Putamen (tissue), 1 donor: ENCODE results near the gene IGFALS.

Experiments
- DNase-seq: peaks from one replicate; pipeline ENCODE4 v3.0.0-alpha.2; 2016; ENCODE audit warnings: low spot score

IGFALS gene

DNA sequence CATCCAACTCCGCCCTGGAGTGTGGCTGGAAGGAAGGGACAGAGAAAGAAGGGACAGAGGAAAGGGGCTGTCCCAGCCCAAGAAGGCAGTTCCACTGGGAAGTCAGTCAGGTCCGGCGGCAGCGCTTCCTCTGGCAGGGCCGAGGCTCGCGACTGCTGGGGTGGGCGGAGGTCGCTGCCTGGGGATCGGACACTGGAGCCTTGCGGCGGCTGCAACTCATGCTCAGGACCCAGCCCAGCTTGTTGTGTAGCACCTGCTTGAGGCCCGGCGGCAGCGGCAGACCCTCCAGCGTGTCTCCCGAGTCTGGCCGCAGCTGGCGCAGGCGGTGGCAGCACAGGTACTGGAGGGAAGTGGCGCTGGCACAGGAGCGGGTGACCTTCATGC lies 16.5 kb downstream of the IGFALS start:
- DNase-seq: no peak

- no peak for DNase-seq
Measured at GRCh38 chr16:1776672-1776955, 16.9 kb downstream of the IGFALS start.

GRCh38 chr16:1775846-1776671 lies 17.4 kb downstream of the IGFALS start:
- DNase-seq: no peak

- no peak for DNase-seq
Measured at GRCh38 chr16:1775006-1775845, 18.3 kb downstream of the IGFALS start.

- no peak for DNase-seq
Measured at GRCh38 chr16:1774448-1774780, 19.1 kb downstream of the IGFALS start.

DNA sequence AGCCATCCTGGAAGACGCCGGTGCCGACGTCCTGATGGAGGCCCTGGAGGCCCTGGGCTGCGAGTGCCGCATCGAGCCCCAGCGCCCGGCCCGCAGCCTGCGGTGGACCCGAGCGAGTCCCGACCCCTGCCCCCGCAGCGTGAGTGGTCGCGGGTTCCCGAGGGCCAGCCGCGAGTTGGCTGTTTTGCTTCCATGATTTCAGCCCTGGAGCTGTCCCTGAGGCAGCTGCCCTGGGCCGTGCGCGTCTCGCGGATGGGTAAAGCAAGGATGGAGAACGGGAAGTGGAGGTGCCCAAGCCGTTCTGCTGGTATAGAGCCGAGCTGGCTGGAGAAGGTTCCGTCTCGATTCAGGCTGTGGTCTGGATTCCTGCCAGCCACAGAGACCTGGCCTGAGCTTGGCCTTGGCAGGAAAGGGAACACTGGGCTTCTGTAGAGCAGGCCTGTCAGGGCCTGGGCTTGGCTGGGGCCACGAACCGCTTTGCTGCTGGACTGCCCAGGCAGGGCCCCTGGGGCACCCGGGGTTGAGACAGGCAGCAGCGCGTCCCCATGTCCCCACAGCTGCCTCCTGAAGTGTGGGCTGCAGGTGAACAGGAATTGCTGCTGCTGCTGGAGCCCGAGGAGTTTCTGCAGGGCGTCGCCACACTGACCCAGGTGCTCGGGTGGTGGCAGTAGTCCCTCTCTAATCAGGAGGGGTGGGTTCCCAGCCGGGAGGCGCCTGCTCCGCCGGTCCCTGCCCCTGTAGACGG lies 19.6 kb downstream of the IGFALS start:
- DNase-seq: no peak

- DNase-seq: peak; percentile 83
Measured at GRCh38 chr16:1772908-1773702, 20.4 kb downstream of the IGFALS start, which contains the start of gene MRPS34. MRPS34 (minus strand) TSS chr16:1773134; CDS start chr16:1773119, 15 bp downstream.

DNA sequence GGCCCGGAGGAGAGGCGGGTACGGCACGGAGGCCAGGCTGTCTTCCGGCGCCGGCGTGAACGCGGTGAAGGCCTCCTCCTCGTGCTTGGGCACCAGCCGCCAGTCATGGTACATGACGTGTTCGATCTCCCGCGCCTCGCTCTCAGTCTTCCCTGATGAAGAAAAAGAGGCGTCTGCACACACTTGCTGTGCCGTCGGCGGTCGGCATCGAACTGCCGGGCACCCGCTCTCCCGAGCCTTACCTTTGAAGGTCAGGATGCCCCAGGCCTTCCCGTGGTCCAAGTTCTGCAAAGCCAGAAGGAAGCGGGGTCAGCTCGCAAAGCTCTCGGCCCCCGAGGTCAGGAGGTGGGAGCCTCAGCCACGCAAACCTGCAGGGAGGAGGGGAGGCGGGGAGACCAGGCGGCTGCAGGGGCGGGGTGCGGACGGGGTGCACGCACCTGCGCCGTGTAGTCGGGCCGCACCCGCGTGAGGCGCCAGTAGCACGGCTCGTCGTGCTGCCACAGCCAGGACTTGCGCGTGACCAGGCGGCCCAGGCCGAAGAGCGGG lies 21.1 kb downstream of the IGFALS start, which contains the start of gene EME2:
Gene EME2, plus strand, starts transcription at position 449 of the 546 bp plus-strand sequence. CDS start 418 bp downstream, outside the sequence.
- no peak for DNase-seq

GRCh38 chr16:1771864-1772361 lies 21.6 kb downstream of the IGFALS start:
- no peak for DNase-seq

DNA sequence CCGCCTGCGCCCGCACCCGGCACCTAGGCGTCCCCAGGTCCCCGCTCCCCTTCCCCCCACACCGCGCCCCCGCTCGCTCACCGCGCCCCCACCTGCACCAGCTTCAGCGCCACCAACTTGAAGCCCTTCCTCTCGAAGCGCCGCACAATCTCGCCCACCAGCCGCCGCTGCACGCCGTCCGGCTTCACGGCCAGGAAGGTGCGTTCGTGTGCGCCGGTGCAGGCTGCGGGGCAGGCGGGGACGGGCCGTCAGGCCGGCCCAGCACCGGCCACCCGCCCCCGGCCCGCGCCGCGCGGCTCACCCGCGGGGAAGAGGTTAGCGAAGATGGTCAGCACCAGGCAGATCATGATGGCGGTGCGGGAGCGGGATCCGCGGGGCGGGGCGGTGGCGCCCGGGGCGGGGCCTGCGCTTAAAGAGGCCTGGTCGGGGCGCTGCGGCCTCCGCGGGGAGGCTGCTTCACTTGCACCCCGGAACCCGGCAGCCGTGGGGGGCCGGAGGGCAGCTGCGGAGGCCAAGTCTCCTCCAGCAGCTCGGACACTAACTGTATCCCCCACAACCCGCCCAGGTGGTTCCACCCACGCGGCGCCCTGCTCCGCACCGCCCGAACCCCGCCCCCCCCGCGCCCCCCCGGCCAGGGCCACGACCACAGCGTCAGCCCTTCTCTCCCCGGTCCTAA lies 22.2 kb downstream of the IGFALS start, which contains the start of gene NME3:
Gene NME3, minus strand, starts transcription at position 356 of the 676 bp plus-strand sequence. Its CDS starts 9 bp downstream, at position 347.
- DNase-seq: peak; percentile 71

- DNase-seq: no peak
Measured at GRCh38 chr16:1770328-1771187, 22.9 kb downstream of the IGFALS start.

- DNase-seq: no peak
Measured at GRCh38 chr16:1769402-1770300, 23.9 kb downstream of the IGFALS start.

- DNase-seq: no peak
Measured at GRCh38 chr16:1768767-1769401, 24.6 kb downstream of the IGFALS start.

DNA sequence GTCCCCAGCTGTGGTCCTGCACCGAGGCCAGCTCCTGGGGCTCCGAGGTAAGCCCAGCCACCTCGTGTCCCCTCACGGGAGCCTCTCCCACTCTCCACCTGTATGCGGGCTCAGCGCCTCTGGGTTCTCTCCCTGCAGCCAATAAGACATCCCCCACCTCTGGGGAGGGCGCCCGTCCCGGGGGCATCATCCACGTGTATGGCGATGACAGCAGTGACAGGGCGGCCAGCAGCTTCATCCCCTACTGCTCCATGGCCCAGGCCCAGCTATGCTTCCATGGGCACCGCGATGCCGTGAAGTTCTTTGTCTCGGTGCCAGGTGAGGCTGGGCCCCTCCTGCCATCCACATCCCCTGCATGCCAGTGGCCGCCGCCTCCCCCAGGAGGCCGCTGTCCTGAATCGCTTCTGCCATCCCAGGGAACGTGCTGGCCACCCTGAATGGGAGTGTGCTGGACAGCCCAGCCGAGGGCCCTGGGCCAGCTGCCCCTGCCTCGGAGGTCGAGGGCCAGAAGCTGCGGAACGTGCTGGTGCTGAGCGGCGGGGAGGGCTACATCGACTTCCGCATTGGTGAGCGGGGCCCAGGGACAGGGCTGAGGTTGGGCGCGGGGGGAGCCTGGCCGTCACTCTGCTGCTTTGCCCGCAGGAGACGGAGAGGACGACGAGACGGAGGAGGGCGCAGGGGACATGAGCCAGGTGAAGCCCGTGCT lies 25.3 kb downstream of the IGFALS start:
- DNase-seq: no peak

- DNase-seq: no peak
Measured at GRCh38 chr16:1767116-1767994, 26.1 kb downstream of the IGFALS start.

- DNase-seq: no peak
Measured at GRCh38 chr16:1766701-1767100, 26.8 kb downstream of the IGFALS start.
